22Rv1 (cell line): ENCODE measurements around the gene LDB3.

ENCODE experiments used
- CTCF ChIP-seq: fragments of 450-650 bp; IDR thresholded peaks from 2 replicates; pipeline ENCODE4 v1.5.1; 2017; ENCODE audit warnings: mild to moderate bottlenecking
- ZFX ChIP-seq: fragments of 450-650 bp; IDR thresholded peaks from 2 replicates; pipeline ENCODE4 v1.6.1; 2017; ENCODE audit warnings: antibody characterized with exemption, borderline replicate concordance

GRCh38 chr10:86655173-86655540 is 13.2 kb upstream of the LDB3 start:
- TF ChIP-seq CTCF (no peak), ZFX (no peak)
